SU-DHL-6 (cell line): ENCODE results near the gene MARCHF11.

Experiments used
- EZH2phosphoT487 ChIP-seq: fragments of 200-600 bp; sonication (generic), shearing (Covaris generic); conservative IDR thresholded peaks from 2 replicates; pipeline ENCODE4 v1.6.1; 2018; ENCODE audit warnings: mild to moderate bottlenecking, antibody characterized with exemption, low read length, moderate library complexity, mixed read lengths
- TF ChIP-seq, protein P1 (sequence below): fragments of 200-600 bp; sonication (generic); IDR thresholded peaks from one replicate; pipeline ENCODE4 v1.5.1; 2017; ENCODE audit warnings: antibody characterized with exemption, mild to moderate bottlenecking, low read length, moderate library complexity; ENCODE audit not compliant: insufficient read depth, poor library complexity, severe bottlenecking

GRCh38 chr5:16018970-16019369 is 160.6 kb downstream of the MARCHF11 start:
- TF ChIP-seq, protein P1, sequence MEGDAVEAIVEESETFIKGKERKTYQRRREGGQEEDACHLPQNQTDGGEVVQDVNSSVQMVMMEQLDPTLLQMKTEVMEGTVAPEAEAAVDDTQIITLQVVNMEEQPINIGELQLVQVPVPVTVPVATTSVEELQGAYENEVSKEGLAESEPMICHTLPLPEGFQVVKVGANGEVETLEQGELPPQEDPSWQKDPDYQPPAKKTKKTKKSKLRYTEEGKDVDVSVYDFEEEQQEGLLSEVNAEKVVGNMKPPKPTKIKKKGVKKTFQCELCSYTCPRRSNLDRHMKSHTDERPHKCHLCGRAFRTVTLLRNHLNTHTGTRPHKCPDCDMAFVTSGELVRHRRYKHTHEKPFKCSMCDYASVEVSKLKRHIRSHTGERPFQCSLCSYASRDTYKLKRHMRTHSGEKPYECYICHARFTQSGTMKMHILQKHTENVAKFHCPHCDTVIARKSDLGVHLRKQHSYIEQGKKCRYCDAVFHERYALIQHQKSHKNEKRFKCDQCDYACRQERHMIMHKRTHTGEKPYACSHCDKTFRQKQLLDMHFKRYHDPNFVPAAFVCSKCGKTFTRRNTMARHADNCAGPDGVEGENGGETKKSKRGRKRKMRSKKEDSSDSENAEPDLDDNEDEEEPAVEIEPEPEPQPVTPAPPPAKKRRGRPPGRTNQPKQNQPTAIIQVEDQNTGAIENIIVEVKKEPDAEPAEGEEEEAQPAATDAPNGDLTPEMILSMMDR = no peak
- no peak for TF ChIP-seq EZH2phosphoT487
